Measurements from ENCODE around the gene ZSWIM5.

ZSWIM5 gene

DNA sequence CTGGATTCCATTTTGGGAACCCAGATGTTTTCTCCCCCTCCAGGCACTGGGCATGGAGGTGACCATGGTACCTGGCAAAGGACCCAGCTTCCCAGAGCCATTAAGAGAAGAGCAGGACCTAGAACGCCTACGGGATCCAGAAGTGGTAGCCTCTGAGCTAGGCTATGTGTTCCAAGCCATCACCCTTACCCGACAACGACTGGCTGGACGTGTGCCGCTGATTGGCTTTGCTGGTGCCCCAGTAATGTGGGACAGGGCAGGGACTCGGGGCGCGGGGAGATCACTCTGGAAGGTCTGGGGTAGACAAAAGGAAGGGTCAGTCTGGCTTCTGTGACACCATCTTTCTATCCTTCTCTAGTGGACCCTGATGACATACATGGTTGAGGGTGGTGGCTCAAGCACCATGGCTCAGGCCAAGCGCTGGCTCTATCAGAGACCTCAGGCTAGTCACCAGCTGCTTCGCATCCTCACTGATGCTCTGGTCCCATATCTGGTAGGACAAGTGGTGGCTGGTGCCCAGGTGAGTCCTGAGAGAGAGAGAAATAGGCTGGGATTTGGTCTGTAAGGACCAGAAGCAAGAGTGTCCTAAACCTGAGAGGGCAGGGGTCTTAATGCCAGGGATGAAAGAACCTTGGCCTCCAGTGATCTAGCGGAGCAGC lies 192.7 kb downstream of the ZSWIM5 start:
- TF ChIP-seq GABPA (IDR thresholded peaks at IDR 0.05; ENCODE audit: low read depth) (no peak), POLR2AphosphoS5 (IDR thresholded peaks at IDR 0.05; ENCODE audit: low read depth) (no peak), SPI1 (IDR thresholded peaks at IDR 0.05; ENCODE audit: borderline replicate concordance, low read depth) (no peak)
- TF ChIP-seq, protein P1, sequence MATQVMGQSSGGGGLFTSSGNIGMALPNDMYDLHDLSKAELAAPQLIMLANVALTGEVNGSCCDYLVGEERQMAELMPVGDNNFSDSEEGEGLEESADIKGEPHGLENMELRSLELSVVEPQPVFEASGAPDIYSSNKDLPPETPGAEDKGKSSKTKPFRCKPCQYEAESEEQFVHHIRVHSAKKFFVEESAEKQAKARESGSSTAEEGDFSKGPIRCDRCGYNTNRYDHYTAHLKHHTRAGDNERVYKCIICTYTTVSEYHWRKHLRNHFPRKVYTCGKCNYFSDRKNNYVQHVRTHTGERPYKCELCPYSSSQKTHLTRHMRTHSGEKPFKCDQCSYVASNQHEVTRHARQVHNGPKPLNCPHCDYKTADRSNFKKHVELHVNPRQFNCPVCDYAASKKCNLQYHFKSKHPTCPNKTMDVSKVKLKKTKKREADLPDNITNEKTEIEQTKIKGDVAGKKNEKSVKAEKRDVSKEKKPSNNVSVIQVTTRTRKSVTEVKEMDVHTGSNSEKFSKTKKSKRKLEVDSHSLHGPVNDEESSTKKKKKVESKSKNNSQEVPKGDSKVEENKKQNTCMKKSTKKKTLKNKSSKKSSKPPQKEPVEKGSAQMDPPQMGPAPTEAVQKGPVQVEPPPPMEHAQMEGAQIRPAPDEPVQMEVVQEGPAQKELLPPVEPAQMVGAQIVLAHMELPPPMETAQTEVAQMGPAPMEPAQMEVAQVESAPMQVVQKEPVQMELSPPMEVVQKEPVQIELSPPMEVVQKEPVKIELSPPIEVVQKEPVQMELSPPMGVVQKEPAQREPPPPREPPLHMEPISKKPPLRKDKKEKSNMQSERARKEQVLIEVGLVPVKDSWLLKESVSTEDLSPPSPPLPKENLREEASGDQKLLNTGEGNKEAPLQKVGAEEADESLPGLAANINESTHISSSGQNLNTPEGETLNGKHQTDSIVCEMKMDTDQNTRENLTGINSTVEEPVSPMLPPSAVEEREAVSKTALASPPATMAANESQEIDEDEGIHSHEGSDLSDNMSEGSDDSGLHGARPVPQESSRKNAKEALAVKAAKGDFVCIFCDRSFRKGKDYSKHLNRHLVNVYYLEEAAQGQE (IDR thresholded peaks at IDR 0.05; ENCODE audit: insufficient replicate concordance, low read depth): no peak
- TF ChIP-seq, protein P2, sequence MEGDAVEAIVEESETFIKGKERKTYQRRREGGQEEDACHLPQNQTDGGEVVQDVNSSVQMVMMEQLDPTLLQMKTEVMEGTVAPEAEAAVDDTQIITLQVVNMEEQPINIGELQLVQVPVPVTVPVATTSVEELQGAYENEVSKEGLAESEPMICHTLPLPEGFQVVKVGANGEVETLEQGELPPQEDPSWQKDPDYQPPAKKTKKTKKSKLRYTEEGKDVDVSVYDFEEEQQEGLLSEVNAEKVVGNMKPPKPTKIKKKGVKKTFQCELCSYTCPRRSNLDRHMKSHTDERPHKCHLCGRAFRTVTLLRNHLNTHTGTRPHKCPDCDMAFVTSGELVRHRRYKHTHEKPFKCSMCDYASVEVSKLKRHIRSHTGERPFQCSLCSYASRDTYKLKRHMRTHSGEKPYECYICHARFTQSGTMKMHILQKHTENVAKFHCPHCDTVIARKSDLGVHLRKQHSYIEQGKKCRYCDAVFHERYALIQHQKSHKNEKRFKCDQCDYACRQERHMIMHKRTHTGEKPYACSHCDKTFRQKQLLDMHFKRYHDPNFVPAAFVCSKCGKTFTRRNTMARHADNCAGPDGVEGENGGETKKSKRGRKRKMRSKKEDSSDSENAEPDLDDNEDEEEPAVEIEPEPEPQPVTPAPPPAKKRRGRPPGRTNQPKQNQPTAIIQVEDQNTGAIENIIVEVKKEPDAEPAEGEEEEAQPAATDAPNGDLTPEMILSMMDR (IDR thresholded peaks at IDR 0.05; ENCODE audit: insufficient read depth, low read length): no peak
- Histone ChIP-seq H3K27me3 (ENCODE audit: insufficient read depth, poor library complexity, severe bottlenecking) (no peaks in the 10 kb centered on the region), H3K27ac (replicated peaks) (no peak overlapping the region; the same call in 1 of the 2 replicates), H3K4me3 (replicated peaks; ENCODE audit: insufficient read depth, low read length) (no peak overlapping the region)
- DNase-seq (ENCODE audit: low read depth in 1 of 2, low spot score in 1 of 2): no peak

DNA sequence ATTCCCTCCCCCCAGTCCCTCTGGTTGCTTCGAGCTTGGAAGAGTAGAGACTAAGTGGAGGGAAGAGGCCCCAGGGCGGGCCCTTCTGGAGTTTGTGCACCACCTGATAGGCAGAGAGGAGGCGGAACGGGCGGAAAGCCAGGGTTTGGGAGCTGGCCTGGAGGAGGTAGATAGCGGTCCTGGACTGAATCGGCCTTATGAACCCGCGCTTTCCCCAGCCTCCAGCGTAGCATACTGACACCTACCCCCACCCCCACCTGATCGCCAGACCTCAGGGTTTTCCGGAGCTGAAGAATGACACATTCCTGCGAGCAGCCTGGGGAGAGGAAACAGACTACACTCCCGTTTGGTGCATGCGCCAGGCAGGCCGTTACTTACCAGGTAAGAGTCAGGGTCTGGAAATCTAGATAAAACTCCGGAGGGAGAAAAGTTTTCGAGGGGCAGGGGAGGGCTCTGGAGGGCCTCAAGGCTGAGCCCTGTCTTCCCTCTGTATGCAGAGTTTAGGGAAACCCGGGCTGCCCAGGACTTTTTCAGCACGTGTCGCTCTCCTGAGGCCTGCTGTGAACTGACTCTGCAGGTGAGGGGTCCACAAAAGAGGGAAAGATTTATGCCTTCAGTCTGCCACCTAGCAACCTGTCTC lies 193.6 kb downstream of the ZSWIM5 start:
- peak; percentile 58 to 62 for DNase-seq (ENCODE audit: low read depth in 1 of 2, low spot score in 1 of 2)
- Histone ChIP-seq H3K27me3 (ENCODE audit: insufficient read depth, poor library complexity, severe bottlenecking) (no peaks in the 10 kb centered on the region), H3K27ac (replicated peaks) (peak overlapping the region; percentile 71), H3K4me3 (replicated peaks; ENCODE audit: insufficient read depth, low read length) (peak overlapping the region; percentile 63)
- no peak for TF ChIP-seq POLR2AphosphoS5 (IDR thresholded peaks at IDR 0.05; ENCODE audit: low read depth)
- no peak for TF ChIP-seq GABPA (IDR thresholded peaks at IDR 0.05; ENCODE audit: low read depth)
- TF ChIP-seq, protein P1 (IDR thresholded peaks at IDR 0.05; ENCODE audit: insufficient replicate concordance, low read depth): no peak
- no peak for TF ChIP-seq SPI1 (IDR thresholded peaks at IDR 0.05; ENCODE audit: borderline replicate concordance, low read depth)
- TF ChIP-seq, protein P2 (IDR thresholded peaks at IDR 0.05; ENCODE audit: insufficient read depth, low read length): no peak

DNA sequence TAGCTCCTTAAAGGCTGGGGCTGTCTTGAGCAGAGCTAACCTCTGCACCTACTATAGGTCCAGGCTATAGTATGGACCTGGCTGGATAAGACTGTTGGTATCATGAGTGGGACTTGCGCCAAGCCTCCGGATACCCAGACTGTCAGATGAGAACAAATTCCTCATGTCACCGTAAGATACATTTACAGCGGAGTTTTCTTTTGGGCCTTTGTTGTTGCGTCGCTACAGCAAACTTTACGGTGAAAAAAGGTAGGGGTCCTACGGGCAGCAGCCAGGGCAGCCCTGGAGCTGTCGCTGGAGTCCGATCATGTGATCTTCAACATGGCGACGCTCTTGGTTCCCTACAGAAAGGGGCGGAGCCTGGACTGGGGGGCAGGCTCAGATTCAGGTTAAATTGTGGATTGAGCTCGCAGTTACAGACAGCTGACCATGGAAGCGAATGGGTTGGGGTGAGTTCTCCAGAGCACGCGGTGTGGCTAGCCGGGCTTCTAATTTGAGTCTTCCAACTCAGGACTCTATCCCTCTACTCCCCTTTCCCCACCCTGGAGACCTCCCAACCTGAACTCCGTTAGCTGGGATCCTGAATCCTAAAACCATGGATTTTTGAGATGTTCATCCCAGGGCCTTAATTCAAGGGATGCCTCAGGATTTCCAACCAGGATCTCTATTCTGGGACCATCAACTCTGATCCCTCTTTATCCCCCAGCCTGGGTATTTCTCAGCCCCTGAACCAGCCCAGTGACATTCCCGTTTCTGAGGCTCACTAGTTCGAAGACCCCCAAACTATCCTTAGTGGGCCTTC lies 194.4 kb downstream of the ZSWIM5 start, which contains the start of gene UROD:
TSS of gene UROD (plus strand) at position 418 of the 802 bp plus-strand sequence. CDS start at position 430, 12 bp downstream.
- peak within 1 kb of the TSS; percentile 77 for H3K4me3 ChIP-seq (replicated peaks; ENCODE audit: insufficient read depth, low read length)
- TF ChIP-seq GABPA (IDR thresholded peaks at IDR 0.05; ENCODE audit: low read depth) (no peak), SPI1 (IDR thresholded peaks at IDR 0.05; ENCODE audit: borderline replicate concordance, low read depth) (no peak), POLR2AphosphoS5 (IDR thresholded peaks at IDR 0.05; ENCODE audit: low read depth) (peak; percentile 87)
- TF ChIP-seq, protein P1 (IDR thresholded peaks at IDR 0.05; ENCODE audit: insufficient replicate concordance, low read depth): no peak
- TF ChIP-seq, protein P2 (IDR thresholded peaks at IDR 0.05; ENCODE audit: insufficient read depth, low read length): no peak
- peak; percentile 95 to 97 for DNase-seq (ENCODE audit: low read depth in 1 of 2, low spot score in 1 of 2)

More for the DNA sequence above, 194.4 kb downstream of the ZSWIM5 start, which contains the start of gene UROD:
- Histone ChIP-seq H3K27me3 (ENCODE audit: insufficient read depth, poor library complexity, severe bottlenecking) (no peaks in the 10 kb centered on the region), H3K27ac (replicated peaks) (peak within 1 kb of the TSS; percentile 71)
